Activated naive CD8-positive, alpha-beta T cell treated with anti-CD3 and anti-CD28 coated beads, Interleukin-2, amount 50 U/mL, for 16 hours (primary cell): ENCODE results near the gene PRAMEF20.

Source experiments
- DNase-seq: peaks from one replicate; pipeline ENCODE4 v3.0.0-alpha.2; 2020; ENCODE audit warnings: low read depth, low spot score

PRAMEF20 gene

DNA sequence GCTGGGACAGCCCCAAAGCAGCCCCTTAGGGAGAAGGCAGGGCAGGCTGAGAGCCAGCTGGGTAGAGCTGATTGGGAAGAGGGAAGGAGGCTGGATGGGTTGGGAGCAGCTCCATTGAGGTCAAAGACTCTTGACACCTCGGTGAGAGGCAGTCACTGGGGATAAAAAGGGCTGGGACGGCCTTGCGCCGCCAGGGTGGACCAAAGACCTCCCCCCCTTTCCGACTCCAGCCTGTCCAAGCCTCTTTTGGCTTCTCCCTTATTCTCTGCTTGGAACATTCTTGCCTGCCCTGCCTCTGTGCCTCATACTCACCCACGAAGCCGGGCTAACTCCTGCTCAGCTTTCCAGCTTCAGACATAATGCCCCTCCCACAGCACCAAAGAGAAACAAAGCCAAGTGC lies 52.4 kb downstream of the PRAMEF20 start:
- no peak for DNase-seq

DNA sequence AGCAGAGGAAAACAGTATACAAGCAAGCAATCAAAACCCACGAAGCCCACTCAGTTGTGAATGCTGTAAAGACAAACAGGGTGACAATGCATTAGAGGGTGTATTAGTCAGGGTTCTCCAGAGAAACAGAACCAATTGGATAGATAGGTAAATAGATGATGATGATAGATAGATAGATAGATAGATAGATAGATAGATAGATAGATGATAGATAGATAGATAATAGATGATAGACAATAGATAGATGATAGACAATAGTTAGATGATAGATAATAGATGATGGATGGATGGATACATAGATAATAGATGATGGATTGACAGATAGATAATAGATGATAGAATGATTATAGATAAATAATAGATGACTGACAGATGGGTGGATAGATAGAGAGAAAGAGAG lies 55.3 kb downstream of the PRAMEF20 start:
- DNase-seq = no peak

DNA sequence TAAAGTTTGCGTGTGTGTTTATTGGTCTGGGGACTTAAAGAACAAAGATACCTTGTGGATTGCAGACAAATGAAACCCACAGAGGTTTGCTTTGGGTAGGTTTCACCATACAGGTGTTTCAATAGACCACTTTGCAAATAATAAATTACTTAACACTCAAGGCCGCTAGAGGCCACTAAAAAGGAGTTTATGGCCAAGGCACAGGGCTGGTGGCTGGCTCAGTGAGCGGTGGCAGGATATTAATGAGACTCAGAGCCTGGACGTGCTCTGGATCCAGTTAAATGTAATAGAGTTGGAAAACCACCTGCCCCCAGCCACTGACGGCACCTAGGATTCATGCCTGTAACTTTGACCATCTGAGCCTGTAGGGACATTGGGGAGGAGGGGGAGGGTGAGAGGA lies 59.1 kb downstream of the PRAMEF20 start:
- DNase-seq = no peak
